H1 (cell line): Measurements from ENCODE around the gene MOB2. TPM values are rescaled to one million over a fixed set of nuclear protein-coding genes. Genes with fewer than 3 reads are reported as not detected.

Experiments
- CTCF ChIA-PET: fragments of 300-600 bp; sonication (Branson Sonifier 250); formaldehyde crosslinking; loops from one replicate; lab custom pipeline; 2021; ENCODE audit not compliant: partially characterized antibody; lab: Charles Lee
- POLR2A ChIA-PET: fragments of 300-600 bp; sonication (Branson Sonifier 250); formaldehyde crosslinking; loops from one replicate; lab custom pipeline; 2021; ENCODE audit warnings: inconsistent platforms; ENCODE audit not compliant: partially characterized antibody; lab: Charles Lee
- DNase-seq, 2 experiments: peaks; one replicate each; pipeline versions ENCODE4 v3.0.0 to v3.0.0-alpha.2; 2010 to 2022; ENCODE audit warnings: low spot score in 2 of 2, low read depth in 1 of 2, mixed read lengths in 1 of 2
- FAIRE-seq: peaks from 2 replicates; lab custom pipeline; 2011; peaks lifted over from hg19 to GRCh38; lab: Jason Lieb, UNC
- H2AFZ ChIP-seq: 2 replicates; pipeline ENCODE4 v1.8.1; 2012; ENCODE audit warnings: low read length, inconsistent platforms
- H2AK5ac ChIP-seq: 2 replicates; pipeline ENCODE4 v1.6.1; 2013; ENCODE audit warnings: low read depth, low read length
- H2BK120ac ChIP-seq: replicated peaks from 2 replicates; pipeline ENCODE3; 2013; ENCODE audit warnings: low read depth, low read length, inconsistent platforms
- H2BK12ac ChIP-seq: 2 replicates; pipeline ENCODE4 v1.6.1; 2013; ENCODE audit warnings: low read depth, low read length
- H2BK15ac ChIP-seq: 2 replicates; pipeline ENCODE4 v1.6.1; 2013; ENCODE audit warnings: low read length
- H2BK20ac ChIP-seq: 2 replicates; pipeline ENCODE4 v1.6.1; 2013; ENCODE audit warnings: low read length
- H2BK5ac ChIP-seq: 2 replicates; pipeline ENCODE4 v1.6.1; 2013; ENCODE audit warnings: low read depth, low read length
- H3K14ac ChIP-seq: 2 replicates; pipeline ENCODE4 v1.6.1; 2013; ENCODE audit warnings: inconsistent platforms; ENCODE audit not compliant: insufficient read length
- H3K18ac ChIP-seq: 2 replicates; pipeline ENCODE4 v1.6.1; 2013; ENCODE audit warnings: low read length; ENCODE audit errors: extremely low read depth
- H3K23ac ChIP-seq: 2 replicates; pipeline ENCODE4 v1.6.1; 2013; ENCODE audit warnings: inconsistent platforms; ENCODE audit not compliant: insufficient read length
- H3K23me2 ChIP-seq: 2 replicates; pipeline ENCODE4 v1.6.1; 2013; ENCODE audit warnings: low read depth, low read length
- H3K27ac ChIP-seq: 2 replicates; pipeline ENCODE4 v1.6.1; 2011; ENCODE audit warnings: low read depth, low read length, inconsistent platforms
- H3K27me3 ChIP-seq, 4 experiments: replicated peaks in 1 of 4; 1 replicate in 1 of 4; 2 replicates in 3 of 4; pipeline versions ENCODE4 v1.6.1 to v1.8.1; 2011 to 2013; ENCODE audit warnings: low read length in 3 of 4, mild to moderate bottlenecking in 3 of 4, inconsistent platforms in 2 of 4, mixed read lengths in 2 of 4, moderate library complexity in 1 of 4; ENCODE audit not compliant: control insufficient read depth in 3 of 4, insufficient read depth in 3 of 4; ENCODE audit errors: extremely low read depth in 1 of 4
- H3K36me3 ChIP-seq, 4 experiments: 2 replicates each; pipeline versions ENCODE4 v1.6.1 to v1.8.1; 2011 to 2013; ENCODE audit warnings: mild to moderate bottlenecking in 4 of 4, low read length in 3 of 4, moderate library complexity in 2 of 4, control low read depth in 1 of 4, inconsistent platforms in 1 of 4; ENCODE audit not compliant: insufficient read depth in 4 of 4, control insufficient read depth in 2 of 4
- H3K4ac ChIP-seq: replicated peaks from 2 replicates; pipeline ENCODE3; 2013; ENCODE audit warnings: low read length, low read depth, mixed read lengths, inconsistent platforms; ENCODE audit not compliant: insufficient read length
- H3K4me1 ChIP-seq, 4 experiments: replicated peaks in 1 of 4; 1 replicate in 1 of 4; 2 replicates in 3 of 4; pipeline versions ENCODE4 v1.6.1 to v1.8.1; 2011 to 2013; ENCODE audit warnings: low read length in 3 of 4, inconsistent platforms in 2 of 4, mixed read lengths in 1 of 4; ENCODE audit not compliant: insufficient read depth in 4 of 4, control insufficient read depth in 3 of 4
- H3K4me2 ChIP-seq, 2 experiments: 2 replicates each; pipeline versions ENCODE4 v1.6.1 to v1.8.1; 2011 to 2013; ENCODE audit warnings: low read depth in 2 of 2, low read length in 2 of 2, control low read depth in 1 of 2, inconsistent platforms in 1 of 2, mild to moderate bottlenecking in 1 of 2; ENCODE audit not compliant: insufficient read depth in 1 of 2
- H3K4me3 ChIP-seq, 4 experiments: fragments of 200-600, 300-600 bp in 1 of 4; sonication (generic), shearing (Covaris generic), sonication (Bioruptor Twin) in 1 of 4; 2 replicates each; pipeline versions ENCODE4 v1.5.1 to v1.8.1; 2011 to 2016; ENCODE audit warnings: low read length in 4 of 4, low read depth in 3 of 4, control low read depth in 2 of 4, inconsistent platforms in 2 of 4, mild to moderate bottlenecking in 2 of 4, mixed read lengths in 1 of 4, moderate library complexity in 1 of 4; ENCODE audit not compliant: insufficient read depth in 2 of 4; ENCODE audit errors: extremely low read depth in 1 of 4
- H3K56ac ChIP-seq: replicated peaks from 2 replicates; pipeline ENCODE3; 2013; ENCODE audit warnings: low read depth, mild to moderate bottlenecking, mixed read lengths, low read length, inconsistent platforms; ENCODE audit not compliant: insufficient read length
- H3K79me1 ChIP-seq: 2 replicates; pipeline ENCODE4 v1.6.1; 2013; ENCODE audit warnings: low read depth, low read length, control low read depth
- H3K79me2 ChIP-seq, 2 experiments: 2 replicates each; pipeline versions ENCODE4 v1.6.1 to v1.8.1; 2012 to 2013; ENCODE audit warnings: low read length in 2 of 2, mild to moderate bottlenecking in 2 of 2, inconsistent platforms in 1 of 2; ENCODE audit not compliant: insufficient read depth in 2 of 2, control insufficient read depth in 1 of 2
- H3K9ac ChIP-seq, 4 experiments: replicated peaks in 1 of 4; 1 replicate in 1 of 4; 2 replicates in 3 of 4; pipeline versions ENCODE4 v1.6.1 to v1.8.1; 2011 to 2013; ENCODE audit warnings: low read depth in 3 of 4, low read length in 3 of 4, control low read depth in 2 of 4, mild to moderate bottlenecking in 2 of 4, moderate library complexity in 2 of 4, inconsistent platforms in 1 of 4; ENCODE audit errors: extremely low read depth in 1 of 4
- H3K9me3 ChIP-seq, 2 experiments: 2 replicates each; pipeline versions ENCODE4 v1.6.1 to v1.8.1; 2012 to 2013; ENCODE audit warnings: mild to moderate bottlenecking in 2 of 2, moderate library complexity in 2 of 2, control low read depth in 1 of 2, inconsistent platforms in 1 of 2, low read depth in 1 of 2, low read length in 1 of 2, mixed read lengths in 1 of 2; ENCODE audit not compliant: insufficient read depth in 2 of 2
- H4K20me1 ChIP-seq, 2 experiments: replicated peaks in 1 of 2; 2 replicates each; pipeline versions ENCODE3 to v1.8.1; 2011 to 2013; ENCODE audit warnings: inconsistent platforms in 2 of 2, low read length in 2 of 2, mild to moderate bottlenecking in 1 of 2; ENCODE audit not compliant: insufficient read depth in 2 of 2, control insufficient read depth in 1 of 2
- H4K5ac ChIP-seq: 2 replicates; pipeline ENCODE4 v1.6.1; 2013; ENCODE audit warnings: low read length, low read depth, mixed read lengths, inconsistent platforms; ENCODE audit not compliant: insufficient read length
- H4K8ac ChIP-seq: 2 replicates; pipeline ENCODE4 v1.8.0; 2013; ENCODE audit warnings: mild to moderate bottlenecking, moderate library complexity, low read length, inconsistent platforms; ENCODE audit not compliant: insufficient read depth; ENCODE audit errors: extremely low read depth
- H4K91ac ChIP-seq: replicated peaks from 2 replicates; pipeline ENCODE3; 2013; ENCODE audit warnings: low read length, mixed read lengths, inconsistent platforms; ENCODE audit not compliant: insufficient read length
- ASH2L ChIP-seq: fragments of 200-600, 300-600 bp; sonication (generic); IDR thresholded peaks from one replicate; pipeline ENCODE4 v1.7.1; 2017; ENCODE audit warnings: low read length
- CTBP2 ChIP-seq: IDR thresholded peaks from 2 replicates; pipeline ENCODE4 v1.7.0; 2011; ENCODE audit warnings: borderline replicate concordance, mild to moderate bottlenecking, moderate library complexity, mixed read lengths, low read length; ENCODE audit not compliant: insufficient read depth, insufficient read length
- EZH2 ChIP-seq: fragments of 200-600 bp; sonication (generic); IDR thresholded peaks from 2 replicates; pipeline ENCODE4 v1.7.1; 2012; ENCODE audit warnings: low read depth, mild to moderate bottlenecking, moderate library complexity, low read length, inconsistent platforms; ENCODE audit not compliant: severe bottlenecking
- GABPA ChIP-seq: IDR thresholded peaks from 2 replicates; pipeline ENCODE4 v1.6.1; 2011; ENCODE audit warnings: mild to moderate bottlenecking, low read length, moderate library complexity, borderline replicate concordance; ENCODE audit not compliant: insufficient read depth
- HDAC2 ChIP-seq, 2 experiments: fragments of 300-600 bp in 1 of 2; sonication (generic) in 1 of 2; IDR thresholded peaks; 2 replicates each; pipeline ENCODE4 v1.6.1; 2011 to 2012; ENCODE audit warnings: low read depth in 2 of 2, low read length in 2 of 2, mild to moderate bottlenecking in 2 of 2, moderate library complexity in 2 of 2, borderline replicate concordance in 1 of 2, inconsistent platforms in 1 of 2
- SP4 ChIP-seq: IDR thresholded peaks from 2 replicates; pipeline ENCODE4 v1.6.1; 2012; ENCODE audit warnings: low read length, inconsistent platforms
- ZNF274 ChIP-seq: IDR thresholded peaks from 2 replicates; pipeline ENCODE4 v1.7.0; 2012; ENCODE audit warnings: low read length, borderline replicate concordance; ENCODE audit errors: extremely low read depth
- WGBS, 2 experiments: shearing (Covaris generic) in 1 of 2; methylation state at CpG; one replicate each; pipeline versions ENCODE4 v1.1.6 to v1.1.7; 2013 to 2015; ENCODE audit warnings: low lambda C conversion rate in 2 of 2, mixed read lengths in 2 of 2, inconsistent platforms in 1 of 2, low coverage in 1 of 2, missing lambda C conversion rate in 1 of 2; ENCODE audit not compliant: insufficient replicate concordance in 2 of 2, insufficient coverage in 1 of 2, insufficient read length in 1 of 2; ENCODE audit errors: extremely low coverage in 1 of 2, missing lambda C conversion rate in 1 of 2; 5-methylcytosine and 5-hydroxymethylcytosine counted together
- polyA plus RNA-seq, 7 experiments: library from polyadenylated mRNA; depleted of rRNA in 3 of 7; stranded (reverse) in 5 of 7; unstranded in 2 of 7; fragments of >200 nt in 5 of 7; fragments of 200-250 nt in 2 of 7; gene quantifications; 1 replicate in 5 of 7; 2 replicates in 1 of 7; 4 replicates in 1 of 7; pipeline versions ENCODE4 v1.2.1 to v1.2.3, GENCODE V29; 2011 to 2013; ENCODE audit warnings: missing spikeins in 2 of 7, mixed read lengths in 2 of 7
- total RNA-seq: library from RNA; stranded (reverse); fragmentation: NEBNext Ultra II Directional; extraction: Animal tissue kit (Norgen Biotek cat#: 25700); gene quantifications from 2 replicates; pipeline ENCODE4 v1.2.1, GENCODE V29; 2021
- TF ChIP-seq, protein P1 (sequence below), 3 experiments: IDR thresholded peaks; 1 replicate in 2 of 3; 2 replicates in 1 of 3; pipeline versions ENCODE4 v1.5.1 to v1.6.1; 2011; ENCODE audit warnings: low read length in 3 of 3, mild to moderate bottlenecking in 3 of 3, inconsistent platforms in 2 of 3, low read depth in 1 of 3, moderate library complexity in 1 of 3; ENCODE audit not compliant: insufficient read depth in 1 of 3; ENCODE audit errors: control extremely low read depth in 1 of 3
- TF ChIP-seq, protein P2 (sequence below): IDR thresholded peaks from 2 replicates; pipeline ENCODE4 v1.6.1; 2012; ENCODE audit warnings: inconsistent platforms

MOB2 gene
- total and polyA plus RNA-seq, 2 of the 8 experiments (the other 6 are each of a cell fraction or from before 2014, with no cell fraction given) = 18.6 to 28.2 TPM

DNA sequence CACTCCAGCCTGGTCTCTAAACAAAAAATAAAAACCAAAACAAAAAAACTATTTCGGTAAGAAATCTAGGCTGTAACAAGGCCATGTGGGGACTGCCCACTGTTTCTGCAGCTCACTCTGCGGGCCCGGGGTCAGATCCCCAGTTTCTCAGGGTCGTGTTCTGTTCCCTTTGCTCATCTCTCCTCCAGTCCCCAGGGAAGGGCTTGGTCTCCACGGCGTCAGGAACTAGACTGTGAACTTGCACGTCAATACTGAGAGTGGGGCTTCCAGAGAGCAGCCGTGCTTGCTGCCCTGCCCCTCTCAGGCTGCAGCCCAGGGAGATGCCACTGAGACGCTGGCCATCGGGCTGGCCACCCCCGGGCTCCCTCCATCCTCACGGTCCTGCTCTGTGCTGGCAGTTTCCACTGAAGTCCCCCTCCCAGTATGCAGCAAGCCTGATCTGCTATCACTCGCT lies 33.7 kb upstream of the MOB2 start:
- no peak overlapping the region for H2AFZ ChIP-seq
- 89% methylated on average over 13 of the region's 13 CpGs; no CpG with 5 or more reads in 1 of the 2 experiments for WGBS, 2 experiments
- no peak overlapping the region for H2AK5ac ChIP-seq
- no peaks in the 10 kb centered on the region for H3K27me3 ChIP-seq
- no peak overlapping the region for H2BK15ac ChIP-seq
- no peak overlapping the region for H2BK20ac ChIP-seq
- peaks cover 0 to 2% (median under 1%) of the 10 kb centered on the region in 4 experiments; a peak in 4 of 7 replicates for H3K4me1 ChIP-seq
- DNase-seq = no peak
- no peak overlapping the region for H4K5ac ChIP-seq
- peaks cover 5% of the 10 kb centered on the region; the same call in 1 of the 2 replicates for H3K79me1 ChIP-seq
- CTCF ChIA-PET = interaction anchor here (0.6 to 1.6 kb wide), 4 partner anchors 15 to 1157 kb away, joined by 3 to 7 read pairs (median 4); no protein-coding TSS in a partner anchor
- no peak overlapping the region for H4K91ac ChIP-seq
- POLR2A ChIA-PET = no interaction called here
- H3K18ac ChIP-seq = no peak overlapping the region
- H3K4ac ChIP-seq = no peak overlapping the region
- H3K4me3 ChIP-seq = no peak overlapping the region
- H3K23ac ChIP-seq = no peak overlapping the region
- no peak overlapping the region for H3K14ac ChIP-seq
- no peak overlapping the region for H3K4me2 ChIP-seq
- no peak for FAIRE-seq
- no peak overlapping the region; the same call in 1 of the 2 replicates for H4K8ac ChIP-seq
- H3K36me3 ChIP-seq = no peaks in the 10 kb centered on the region
- H2BK120ac ChIP-seq = no peak overlapping the region
- no peaks in the 10 kb centered on the region for H3K9me3 ChIP-seq
- no peak overlapping the region for H2BK5ac ChIP-seq
- peaks cover 0 to 15% of the 10 kb centered on the region in 2 experiments; a peak in 1 of 4 replicates for H3K79me2 ChIP-seq
- no peak overlapping the region for H2BK12ac ChIP-seq
- peaks cover 12 to 22% of the 10 kb centered on the region in 2 experiments for H4K20me1 ChIP-seq
- no peak overlapping the region for H3K27ac ChIP-seq
- H3K56ac ChIP-seq = no peak overlapping the region
- no peaks in the 10 kb centered on the region for H3K23me2 ChIP-seq
- no peak overlapping the region for H3K9ac ChIP-seq
- TF ChIP-seq CTBP2 = no peak
- TF ChIP-seq HDAC2 (IDR thresholded peaks at IDR 0.05; ENCODE audit: borderline replicate concordance in 1 of 2, low read depth in 2 of 2, low read length in 2 of 2) = no peak
- TF ChIP-seq ZNF274 = no peak
- TF ChIP-seq ASH2L = no peak
- no peak for TF ChIP-seq GABPA
- TF ChIP-seq EZH2 = no peak
- TF ChIP-seq, protein P1, sequence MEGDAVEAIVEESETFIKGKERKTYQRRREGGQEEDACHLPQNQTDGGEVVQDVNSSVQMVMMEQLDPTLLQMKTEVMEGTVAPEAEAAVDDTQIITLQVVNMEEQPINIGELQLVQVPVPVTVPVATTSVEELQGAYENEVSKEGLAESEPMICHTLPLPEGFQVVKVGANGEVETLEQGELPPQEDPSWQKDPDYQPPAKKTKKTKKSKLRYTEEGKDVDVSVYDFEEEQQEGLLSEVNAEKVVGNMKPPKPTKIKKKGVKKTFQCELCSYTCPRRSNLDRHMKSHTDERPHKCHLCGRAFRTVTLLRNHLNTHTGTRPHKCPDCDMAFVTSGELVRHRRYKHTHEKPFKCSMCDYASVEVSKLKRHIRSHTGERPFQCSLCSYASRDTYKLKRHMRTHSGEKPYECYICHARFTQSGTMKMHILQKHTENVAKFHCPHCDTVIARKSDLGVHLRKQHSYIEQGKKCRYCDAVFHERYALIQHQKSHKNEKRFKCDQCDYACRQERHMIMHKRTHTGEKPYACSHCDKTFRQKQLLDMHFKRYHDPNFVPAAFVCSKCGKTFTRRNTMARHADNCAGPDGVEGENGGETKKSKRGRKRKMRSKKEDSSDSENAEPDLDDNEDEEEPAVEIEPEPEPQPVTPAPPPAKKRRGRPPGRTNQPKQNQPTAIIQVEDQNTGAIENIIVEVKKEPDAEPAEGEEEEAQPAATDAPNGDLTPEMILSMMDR (IDR thresholded peaks at IDR 0.05; ENCODE audit: control extremely low read depth in 1 of 3, insufficient read depth in 1 of 3, low read depth in 1 of 3, low read length in 3 of 3) = no peak
- TF ChIP-seq, protein P2, sequence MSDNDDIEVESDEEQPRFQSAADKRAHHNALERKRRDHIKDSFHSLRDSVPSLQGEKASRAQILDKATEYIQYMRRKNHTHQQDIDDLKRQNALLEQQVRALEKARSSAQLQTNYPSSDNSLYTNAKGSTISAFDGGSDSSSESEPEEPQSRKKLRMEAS = no peak
- no peak for TF ChIP-seq SP4
